Colonic mucosa (tissue), 4 donors: Measurements from ENCODE around the gene GAGE13. TPM values are rescaled to one million over a fixed set of nuclear protein-coding genes. Genes with fewer than 3 reads are reported as not detected.
"Not testable (repeated sequence)": the region's sequence is repeated elsewhere in the genome, so short reads cannot be mapped to it uniquely, and the experiment has no call there.

ENCODE experiments used
- DNase-seq: peaks from one replicate; pipeline ENCODE4 v3.0.0-alpha.2; 2020
- H3K27ac ChIP-seq: fragments of 200-600 bp; one replicate; pipeline ENCODE4 v1.8.0; 2021
- H3K27me3 ChIP-seq: fragments of 200-600 bp; one replicate; pipeline ENCODE4 v1.8.0; 2021
- H3K36me3 ChIP-seq: fragments of 200-600 bp; one replicate; pipeline ENCODE4 v1.8.0; 2021
- H3K4me1 ChIP-seq: fragments of 200-600 bp; one replicate; pipeline ENCODE4 v1.8.0; 2021; ENCODE audit warnings: mild to moderate bottlenecking
- H3K4me3 ChIP-seq: fragments of 200-600 bp; one replicate; pipeline ENCODE4 v1.8.0; 2021
- H3K9ac ChIP-seq, 2 donors: one replicate each; pipeline ENCODE4 v1.7.0; 2013; ENCODE audit warnings: control low read depth in 2 of 2, low read depth in 2 of 2, low read length in 2 of 2
- H3K9me3 ChIP-seq: fragments of 200-600 bp; one replicate; pipeline ENCODE4 v1.8.0; 2021
- intact Hi-C: fragments of 100-400 bp; cut with DNase I; formaldehyde crosslinking; loops from one replicate; pipeline ENCODE4 v1.14.1; 2022
- total RNA-seq, 2 donors: library from RNA; stranded (reverse); fragmentation: NEBNext Ultra II Directional in 1 of 2; extraction: Animal tissue kit (Norgen Biotek cat#: 25700) in 1 of 2; gene quantifications; one replicate each; pipeline ENCODE4 v1.2.1, GENCODE V29; 2021
- TF ChIP-seq, protein P1 (sequence below): fragments of 200-600 bp; IDR thresholded peaks from one replicate; pipeline ENCODE4 v1.8.0; 2022; ENCODE audit warnings: antibody characterized with exemption, mild to moderate bottlenecking
- donor health status: healthy.
- donor health status: DM: no; HTN: no; CAD: no.
- donor health status: DM: no; HTN: no; CAD: no.

Gene GAGE13
- total RNA-seq, 2 donors from 2014 or later, result not detected

DNA sequence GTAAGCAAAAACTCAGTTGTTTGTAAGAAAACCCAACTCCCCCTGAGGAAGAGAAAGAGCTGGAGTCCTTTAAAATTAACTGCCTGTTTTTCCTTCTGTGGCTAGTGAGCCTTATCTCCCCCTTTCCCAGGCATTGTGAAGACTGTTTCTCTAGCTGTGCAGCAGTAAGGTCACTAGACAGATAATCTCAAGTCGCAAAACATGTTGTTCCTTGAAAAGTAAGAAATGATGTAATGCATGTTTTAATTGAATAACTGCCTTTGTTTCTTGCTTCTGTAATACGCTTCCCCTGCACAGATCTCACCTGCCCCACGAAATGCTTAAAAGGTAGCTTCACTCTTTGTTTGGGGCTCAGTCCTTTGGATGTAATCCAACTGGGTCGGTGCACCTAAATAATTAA, 15.3 kb upstream of the GAGE13 start:
- Histone ChIP-seq H3K9me3 (no peaks in the 10 kb centered on the region), H3K27me3 (no peaks in the 10 kb centered on the region), H3K27ac (no peak overlapping the region), H3K4me1 (no peaks in the 10 kb centered on the region), H3K4me3 (no peak overlapping the region), H3K9ac (no peak overlapping the region), H3K36me3 (no peaks in the 10 kb centered on the region)
- no peak for DNase-seq
- intact Hi-C loops, result no loop called here
- TF ChIP-seq, protein P1, sequence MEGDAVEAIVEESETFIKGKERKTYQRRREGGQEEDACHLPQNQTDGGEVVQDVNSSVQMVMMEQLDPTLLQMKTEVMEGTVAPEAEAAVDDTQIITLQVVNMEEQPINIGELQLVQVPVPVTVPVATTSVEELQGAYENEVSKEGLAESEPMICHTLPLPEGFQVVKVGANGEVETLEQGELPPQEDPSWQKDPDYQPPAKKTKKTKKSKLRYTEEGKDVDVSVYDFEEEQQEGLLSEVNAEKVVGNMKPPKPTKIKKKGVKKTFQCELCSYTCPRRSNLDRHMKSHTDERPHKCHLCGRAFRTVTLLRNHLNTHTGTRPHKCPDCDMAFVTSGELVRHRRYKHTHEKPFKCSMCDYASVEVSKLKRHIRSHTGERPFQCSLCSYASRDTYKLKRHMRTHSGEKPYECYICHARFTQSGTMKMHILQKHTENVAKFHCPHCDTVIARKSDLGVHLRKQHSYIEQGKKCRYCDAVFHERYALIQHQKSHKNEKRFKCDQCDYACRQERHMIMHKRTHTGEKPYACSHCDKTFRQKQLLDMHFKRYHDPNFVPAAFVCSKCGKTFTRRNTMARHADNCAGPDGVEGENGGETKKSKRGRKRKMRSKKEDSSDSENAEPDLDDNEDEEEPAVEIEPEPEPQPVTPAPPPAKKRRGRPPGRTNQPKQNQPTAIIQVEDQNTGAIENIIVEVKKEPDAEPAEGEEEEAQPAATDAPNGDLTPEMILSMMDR, result no peak

GRCh38 chrX:49321737-49322136, 9.6 kb upstream of the GAGE13 start, which contains the start of gene GAGE12J:
TSS of gene GAGE12J (plus strand) at chrX:49322037. CDS start at chrX:49323194, 1,157 bp downstream.
- H3K27ac ChIP-seq, intact Hi-C loops: not testable (repeated sequence)

GRCh38 chrX:49322266-49322665, 9.1 kb upstream of the GAGE13 start:
- H3K4me1 ChIP-seq, intact Hi-C loops, H3K27me3 ChIP-seq, DNase-seq, H3K36me3 ChIP-seq, H3K27ac ChIP-seq, H3K9me3 ChIP-seq, H3K4me3 ChIP-seq, H3K9ac ChIP-seq: not testable (repeated sequence)

More at GRCh38 chrX:49321737-49322136, 9.6 kb upstream of the GAGE13 start, which contains the start of gene GAGE12J:
- H3K9me3 ChIP-seq, H3K36me3 ChIP-seq, DNase-seq, H3K27me3 ChIP-seq, H3K4me3 ChIP-seq, H3K4me1 ChIP-seq, H3K9ac ChIP-seq: not testable (repeated sequence)

GRCh38 chrX:49323735-49324134, 7.6 kb upstream of the GAGE13 start:
- H3K27me3 ChIP-seq, H3K9me3 ChIP-seq, H3K27ac ChIP-seq, intact Hi-C loops, H3K36me3 ChIP-seq, H3K4me3 ChIP-seq, H3K9ac ChIP-seq, DNase-seq, H3K4me1 ChIP-seq: not testable (repeated sequence)

GRCh38 chrX:49330421-49330820, 961 bp upstream of the GAGE13 start:
- intact Hi-C loops, H3K27ac ChIP-seq, H3K27me3 ChIP-seq, H3K36me3 ChIP-seq, H3K4me1 ChIP-seq, DNase-seq, H3K4me3 ChIP-seq, H3K9ac ChIP-seq, H3K9me3 ChIP-seq: not testable (repeated sequence)

- H3K4me3 ChIP-seq, H3K9ac ChIP-seq, H3K27me3 ChIP-seq, intact Hi-C loops, H3K9me3 ChIP-seq, H3K4me1 ChIP-seq, H3K27ac ChIP-seq, DNase-seq, H3K36me3 ChIP-seq: not testable (repeated sequence)
These were observed 459 bp downstream of the GAGE13 start for GRCh38 chrX:49331841-49332240.

- H3K9ac ChIP-seq, H3K27ac ChIP-seq, intact Hi-C loops, H3K4me1 ChIP-seq, H3K9me3 ChIP-seq, DNase-seq, H3K27me3 ChIP-seq, H3K36me3 ChIP-seq, H3K4me3 ChIP-seq: not testable (repeated sequence)
These were observed 10.1 kb downstream of the GAGE13 start for GRCh38 chrX:49341449-49341848.

DNA sequence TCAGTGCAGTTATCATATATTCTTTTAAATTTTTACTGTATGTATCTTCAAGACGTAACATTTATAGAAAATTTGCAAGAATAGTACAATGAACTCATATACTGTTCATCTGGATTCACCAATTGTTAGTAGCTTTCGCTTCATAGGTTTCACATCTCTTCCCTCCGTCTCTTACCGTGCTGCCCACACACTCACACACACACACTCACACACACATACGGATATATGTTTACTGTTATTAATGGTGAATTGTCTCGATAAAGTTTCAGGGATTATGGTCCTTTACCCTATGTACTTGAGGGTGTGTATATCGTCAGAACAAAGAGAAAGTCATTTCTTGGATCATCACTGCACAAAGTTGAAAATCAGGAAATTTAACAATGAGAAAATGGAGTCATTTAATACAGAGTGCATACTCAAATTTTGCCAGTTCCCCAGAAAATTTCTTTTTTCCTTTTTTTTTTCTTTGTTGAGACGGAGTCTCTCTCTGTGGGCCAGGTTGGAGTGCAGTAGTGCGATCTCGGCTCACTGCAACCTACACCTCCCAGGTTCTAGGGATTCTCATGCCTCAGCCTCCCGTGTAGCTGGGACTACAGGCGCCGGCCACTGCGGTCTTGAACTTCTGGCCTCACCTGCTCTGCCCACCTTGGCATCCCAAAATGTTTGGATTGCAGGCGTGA, 13.3 kb downstream of the GAGE13 start:
- H3K9me3 ChIP-seq, H3K4me3 ChIP-seq, H3K36me3 ChIP-seq, H3K9ac ChIP-seq, intact Hi-C loops, H3K4me1 ChIP-seq, H3K27me3 ChIP-seq, H3K27ac ChIP-seq, DNase-seq: not testable (repeated sequence)

DNA sequence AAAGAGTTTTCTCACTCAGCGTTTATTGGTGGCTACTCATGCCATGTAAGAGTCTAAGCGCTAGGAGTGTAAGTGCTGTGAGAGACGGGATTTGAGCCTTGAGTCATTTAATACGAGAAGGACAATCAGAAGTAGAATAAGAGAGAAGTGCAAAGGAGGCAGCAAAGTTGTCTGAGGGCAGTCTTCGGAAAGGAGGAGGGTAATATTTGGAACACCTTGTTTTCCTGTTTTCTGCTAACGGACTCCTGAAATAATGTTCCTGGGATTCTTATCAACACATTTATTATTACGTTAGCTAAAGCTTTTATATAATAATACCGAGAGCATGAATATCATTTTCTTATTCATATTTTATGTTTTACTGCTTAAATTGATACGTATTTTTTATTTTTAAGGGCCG, 14.0 kb downstream of the GAGE13 start:
- H3K27me3 ChIP-seq, DNase-seq, H3K4me1 ChIP-seq, H3K9me3 ChIP-seq, H3K9ac ChIP-seq, H3K27ac ChIP-seq, intact Hi-C loops, H3K4me3 ChIP-seq, H3K36me3 ChIP-seq: not testable (repeated sequence)

DNA sequence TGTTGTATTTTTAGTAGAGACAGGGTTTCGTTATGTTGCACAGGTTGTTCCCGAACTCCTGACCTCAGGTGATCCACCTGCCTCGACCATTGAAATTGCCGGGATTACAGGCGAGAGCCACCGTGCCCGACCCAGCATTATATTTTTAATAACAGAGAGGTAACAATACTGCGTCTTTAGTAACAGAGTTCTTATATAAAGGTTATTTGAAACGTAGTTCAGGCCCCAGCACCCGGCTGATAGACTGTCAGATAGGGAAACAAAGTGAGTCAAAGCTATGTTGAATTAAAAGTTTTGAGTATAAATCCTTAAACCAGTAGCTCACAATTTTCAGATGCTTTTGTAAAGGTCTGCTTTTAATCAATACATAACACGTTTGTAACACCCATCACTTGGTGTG, 14.8 kb downstream of the GAGE13 start:
- DNase-seq, H3K9me3 ChIP-seq, H3K4me1 ChIP-seq, H3K27me3 ChIP-seq, H3K9ac ChIP-seq, H3K4me3 ChIP-seq, H3K36me3 ChIP-seq, intact Hi-C loops, H3K27ac ChIP-seq: not testable (repeated sequence)

Other genes starting within 250 kb of the GAGE13 start
- gene GPKOW, start 207.8 kb upstream of the GAGE13 start, total RNA-seq, result 10 to 100 TPM; 25.0 to 27.6 TPM
- gene MAGIX, start 168.8 kb upstream of the GAGE13 start, total RNA-seq, result 10 to 100 TPM in 1 of 2 donors, 1 to 10 TPM in 1; 4.3 to 14.7 TPM
- gene PLP2, start 159.7 kb upstream of the GAGE13 start, total RNA-seq, result 100 to 1,000 TPM; 157 to 227 TPM
- 10 to 100 TPM; 16.7 to 25.5 TPM for gene PRICKLE3, start 145.2 kb upstream of the GAGE13 start, total RNA-seq
- gene SYP, start 131.4 kb upstream of the GAGE13 start, total RNA-seq, result 1 to 10 TPM; 6.4 to 7.4 TPM
- 1 to 10 TPM; 1.0 TPM for gene CACNA1F, start 98.2 kb upstream of the GAGE13 start, total RNA-seq
- 10 to 100 TPM; 17.6 to 22.6 TPM for gene CCDC22, start 96.1 kb upstream of the GAGE13 start, total RNA-seq
- under 1 TPM; 0.21 to 0.30 TPM for gene FOXP3, start 66.9 kb upstream of the GAGE13 start, total RNA-seq
- 1 to 10 TPM; 1.9 to 2.8 TPM for gene PPP1R3F, start 61.8 kb upstream of the GAGE13 start, total RNA-seq
- gene GAGE10, start 27.9 kb upstream of the GAGE13 start, total RNA-seq, result not detected
- not detected for gene GAGE12J, start 9.5 kb upstream of the GAGE13 start, total RNA-seq
- gene GAGE12C, start 200.6 kb downstream of the GAGE13 start, total RNA-seq, result not detected
- not detected for gene GAGE12D, start 210.2 kb downstream of the GAGE13 start, total RNA-seq
- not detected for gene GAGE12E, start 219.7 kb downstream of the GAGE13 start, total RNA-seq
- gene GAGE12F, start 229.3 kb downstream of the GAGE13 start, total RNA-seq, result under 1 TPM in 1 of 2 donors, not detected in 1; 0.99 TPM
- under 1 TPM in 1 of 2 donors, not detected in 1; 0.99 TPM for gene GAGE12G, start 238.8 kb downstream of the GAGE13 start, total RNA-seq
- gene GAGE12H, start 248.4 kb downstream of the GAGE13 start, total RNA-seq, result not detected